ENCODE results near the gene CNOT4.
"Not testable (repeated sequence)": the region's sequence is repeated elsewhere in the genome, so short reads cannot be mapped to it uniquely, and the experiment has no call there.

Gene CNOT4

DNA sequence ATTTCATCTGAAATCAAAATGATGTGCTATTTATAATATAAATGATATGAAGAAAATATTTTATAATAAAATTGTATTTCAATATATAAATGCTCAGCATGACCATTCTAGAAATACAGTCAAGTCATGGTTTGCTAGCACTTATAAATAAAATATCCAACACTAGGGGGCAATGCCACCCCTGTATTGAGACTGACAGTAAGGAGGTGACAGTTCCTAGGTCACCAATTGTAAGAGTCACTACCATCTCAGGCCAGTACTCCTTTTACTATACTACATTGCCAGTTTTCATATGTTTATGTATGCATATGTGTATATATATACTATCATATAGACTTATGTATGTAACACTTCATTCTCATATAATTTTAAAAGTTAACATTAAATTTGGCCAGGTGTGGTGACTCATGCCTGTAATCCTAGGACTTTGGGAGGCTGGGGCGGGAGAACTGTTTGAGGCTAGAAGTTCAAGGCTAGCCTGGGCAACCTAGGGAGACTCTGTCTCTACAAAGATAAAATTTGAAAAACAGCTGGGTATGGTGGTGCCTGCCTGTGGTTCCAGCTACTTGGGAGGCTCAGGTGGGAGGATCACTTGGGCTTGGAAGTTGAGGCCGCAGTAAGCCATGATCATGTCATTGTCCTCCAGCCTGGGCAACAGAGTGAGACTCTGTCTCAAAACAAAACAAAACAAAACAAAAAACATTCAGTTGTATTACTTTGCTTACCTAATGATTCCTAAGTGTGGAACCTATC is 2.4 kb upstream of the CNOT4 start:
- DNase-seq, result no peak

DNA sequence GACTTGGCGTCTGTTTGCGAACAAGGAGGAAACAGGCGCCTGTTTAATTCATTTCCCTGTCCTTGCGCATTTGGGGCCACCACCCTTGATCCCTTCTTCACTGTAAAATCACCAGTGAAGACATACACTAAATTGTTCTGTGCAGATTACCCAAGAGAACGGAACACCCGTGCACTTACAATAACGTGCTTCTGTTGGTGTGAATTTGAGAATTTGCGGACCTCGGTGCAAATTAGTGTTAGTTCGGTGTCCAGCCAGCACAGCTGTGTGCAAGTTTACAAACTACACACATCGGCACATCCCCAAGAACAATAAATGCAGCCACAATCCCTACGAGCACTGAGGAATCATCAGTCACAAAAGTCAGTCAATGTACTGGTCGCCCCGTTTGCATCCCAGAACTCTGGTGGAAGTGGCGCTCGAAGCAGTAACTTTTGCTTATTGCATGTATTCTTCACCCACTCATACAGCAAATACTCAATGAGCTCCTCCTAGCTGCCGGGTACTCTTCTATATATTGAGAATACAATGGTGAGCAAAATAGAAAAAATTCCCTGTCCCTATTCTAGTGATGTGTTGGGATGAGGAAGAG is 786 bp upstream of the CNOT4 start:
- DNase-seq, result no peak

DNA sequence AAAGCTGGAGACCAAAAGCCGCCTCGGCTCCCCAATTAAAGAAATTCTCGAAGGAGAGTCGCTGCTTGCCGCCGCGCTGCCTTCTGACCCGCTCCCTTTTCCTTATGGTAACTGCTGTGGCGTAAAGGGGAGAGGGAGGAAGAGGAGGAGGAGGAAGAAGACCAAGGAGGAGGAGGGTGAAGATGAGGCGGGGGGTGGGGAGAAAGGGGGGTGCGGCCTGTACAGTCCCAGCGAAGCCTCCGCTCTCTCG is 388 bp downstream of the CNOT4 start:
- no peak for DNase-seq

DNA sequence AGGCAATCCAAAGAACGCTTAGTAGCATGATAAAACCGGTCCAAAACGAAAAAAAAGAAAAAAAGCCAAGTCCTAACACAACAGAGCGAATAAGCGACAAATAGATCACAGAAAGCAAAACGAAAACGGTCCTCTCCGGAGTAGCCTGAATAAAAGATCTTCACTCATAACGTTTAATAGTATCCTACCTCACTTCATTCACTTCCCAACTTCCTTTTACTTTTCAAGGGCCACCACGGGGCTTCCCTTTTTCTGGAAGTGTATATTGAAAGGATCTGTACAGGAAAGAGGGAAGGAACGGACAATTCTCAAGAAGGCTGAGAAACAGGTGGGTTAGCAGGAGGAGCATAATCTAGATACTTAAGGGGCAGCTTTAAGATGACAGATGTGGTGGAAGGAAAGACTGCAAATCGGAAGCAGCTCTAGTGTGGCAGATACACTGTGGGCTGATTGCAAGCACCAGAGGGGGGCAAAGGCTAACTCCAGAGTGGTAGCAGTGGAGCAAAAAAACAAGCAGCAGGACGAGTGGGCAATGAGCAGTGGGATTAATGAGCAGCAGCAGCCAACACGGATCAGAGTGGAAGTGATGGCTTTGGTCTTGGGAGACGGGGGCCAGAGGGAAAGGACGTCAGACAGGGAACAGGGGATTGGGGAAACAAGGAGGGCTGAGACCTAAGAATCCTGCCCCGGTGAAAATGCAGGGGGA is 866 bp downstream of the CNOT4 start:
- no peak for DNase-seq

DNA sequence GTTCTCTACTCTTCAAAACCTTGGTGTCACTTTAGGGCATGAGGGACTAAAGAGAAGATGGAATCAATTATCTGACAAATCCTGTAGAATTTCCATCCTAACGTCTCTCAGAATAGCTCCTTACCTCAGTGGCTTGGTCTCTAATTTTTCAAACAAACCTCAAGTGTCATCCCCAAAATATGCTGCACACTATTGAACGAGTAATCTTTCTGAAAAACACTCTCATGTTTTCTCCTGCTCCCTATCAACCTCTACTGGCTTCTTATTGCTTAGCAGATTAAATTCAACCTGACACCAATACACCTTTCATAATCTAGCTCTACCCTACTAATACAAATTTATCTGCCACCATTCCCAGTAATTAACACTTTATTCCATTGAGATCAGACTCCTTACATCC is 8.5 kb downstream of the CNOT4 start:
- no peak for DNase-seq

DNA sequence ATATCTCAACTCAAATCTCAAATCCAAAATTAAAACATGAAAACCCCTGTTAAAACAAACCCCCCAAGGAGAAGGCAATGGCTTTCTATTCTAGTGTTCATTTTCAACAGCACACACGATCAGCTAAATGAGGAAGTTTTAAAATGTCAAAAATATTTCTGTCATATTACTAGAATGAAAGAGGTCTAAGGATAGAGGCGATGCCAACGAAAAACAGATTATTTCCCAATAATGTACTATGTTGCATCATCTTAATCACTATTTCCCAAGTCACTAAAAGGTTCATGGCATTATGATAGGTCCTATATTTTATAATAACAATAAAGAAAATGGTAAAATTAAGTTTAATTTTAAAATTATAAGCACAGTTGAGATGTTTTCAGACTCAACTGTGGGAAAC is 10.1 kb downstream of the CNOT4 start:
- no peak for DNase-seq

DNA sequence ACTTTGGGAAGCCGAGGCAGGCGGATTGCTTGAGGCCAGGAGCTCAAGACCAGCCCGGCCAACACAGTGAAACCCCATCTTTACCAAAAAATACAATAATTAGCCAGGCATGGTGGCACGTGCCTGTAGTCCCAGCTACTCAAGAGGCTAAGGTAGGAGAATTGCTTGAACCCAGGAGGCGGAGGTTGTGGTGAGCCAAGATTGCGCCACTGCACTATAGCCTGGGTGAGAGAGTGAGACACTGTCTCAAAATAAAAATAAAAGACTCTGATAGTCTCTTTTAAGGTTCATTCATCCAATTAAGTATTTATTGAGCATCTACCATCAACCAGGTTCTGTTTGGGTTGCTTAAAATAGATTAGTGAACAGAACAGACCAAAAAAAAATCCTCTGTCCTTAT is 12.7 kb downstream of the CNOT4 start:
- DNase-seq, result not testable (repeated sequence)

DNA sequence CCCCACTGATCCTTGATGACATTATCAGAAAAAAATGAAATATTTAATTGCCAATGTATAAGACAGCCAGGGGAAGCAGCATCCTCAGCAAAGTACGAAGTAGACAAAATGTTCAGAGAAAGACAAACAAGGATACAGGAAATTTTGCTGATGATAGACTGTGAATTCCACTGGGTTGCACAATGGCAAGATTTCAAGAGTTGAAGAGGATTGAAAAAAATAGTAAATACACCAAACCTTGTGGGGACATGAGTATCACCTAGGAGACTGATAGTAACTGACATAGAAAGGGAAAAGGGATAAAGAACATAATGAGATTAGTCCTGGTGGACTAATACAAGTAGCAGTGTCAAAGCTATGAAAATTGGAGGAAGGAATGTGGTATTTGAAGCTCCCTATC is 16.5 kb downstream of the CNOT4 start:
- no peak for DNase-seq

DNA sequence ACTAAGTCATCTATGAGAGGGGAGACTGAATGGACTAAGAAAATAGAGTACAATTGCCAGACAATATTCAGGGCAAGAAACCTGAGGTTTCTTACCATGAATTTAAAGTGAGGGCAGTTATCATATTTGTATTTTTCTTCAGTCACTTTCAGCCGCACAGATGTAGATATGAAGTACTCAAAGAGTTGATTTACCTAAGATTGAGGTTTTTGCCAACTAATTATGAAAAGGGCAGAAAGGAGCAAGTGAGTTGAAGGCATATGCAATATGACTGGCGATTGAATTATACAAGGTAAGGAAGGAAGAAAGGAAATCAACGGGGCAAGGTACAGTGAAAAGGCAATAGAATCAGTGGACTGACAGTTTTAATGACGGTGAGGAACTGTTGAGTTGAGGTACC is 17.8 kb downstream of the CNOT4 start:
- no peak for DNase-seq

DNA sequence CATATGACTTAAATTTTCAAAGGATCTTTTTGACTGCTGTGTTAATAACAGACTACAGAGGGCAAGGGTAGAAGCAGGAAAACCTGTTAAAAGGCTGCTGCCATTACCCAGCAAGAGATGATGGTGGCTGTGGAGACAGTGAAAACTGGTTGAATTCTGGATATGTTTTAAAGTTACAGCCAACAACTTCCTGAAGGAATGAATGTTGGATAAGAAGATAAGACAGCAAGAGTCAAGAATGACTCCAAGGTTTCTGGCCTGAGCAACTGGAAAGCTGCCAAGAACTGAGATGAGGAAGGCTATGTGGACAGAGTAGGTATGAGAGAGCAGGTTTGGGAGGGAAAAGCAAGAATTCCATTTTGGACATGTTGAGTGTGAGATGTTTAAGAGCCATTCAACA is 19.1 kb downstream of the CNOT4 start:
- DNase-seq, result no peak

DNA sequence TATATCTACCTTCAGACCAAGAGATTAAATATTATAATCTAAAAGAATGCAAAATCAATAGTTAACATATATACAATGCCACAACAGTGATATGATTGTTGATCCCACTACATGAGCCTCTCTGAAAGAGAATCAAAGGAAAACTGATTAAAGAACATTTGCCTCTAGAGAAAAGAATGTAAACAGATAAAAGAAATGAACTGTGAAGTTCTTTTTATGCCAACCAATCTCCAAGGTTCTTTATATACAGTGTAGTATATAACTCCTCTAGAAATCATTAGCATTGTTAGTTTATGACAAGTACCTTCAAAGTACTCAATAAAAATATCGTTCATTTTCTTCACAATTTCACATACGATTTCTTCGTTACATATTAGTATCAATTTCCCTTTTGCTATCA is 20.1 kb downstream of the CNOT4 start:
- DNase-seq, result no peak

DNA sequence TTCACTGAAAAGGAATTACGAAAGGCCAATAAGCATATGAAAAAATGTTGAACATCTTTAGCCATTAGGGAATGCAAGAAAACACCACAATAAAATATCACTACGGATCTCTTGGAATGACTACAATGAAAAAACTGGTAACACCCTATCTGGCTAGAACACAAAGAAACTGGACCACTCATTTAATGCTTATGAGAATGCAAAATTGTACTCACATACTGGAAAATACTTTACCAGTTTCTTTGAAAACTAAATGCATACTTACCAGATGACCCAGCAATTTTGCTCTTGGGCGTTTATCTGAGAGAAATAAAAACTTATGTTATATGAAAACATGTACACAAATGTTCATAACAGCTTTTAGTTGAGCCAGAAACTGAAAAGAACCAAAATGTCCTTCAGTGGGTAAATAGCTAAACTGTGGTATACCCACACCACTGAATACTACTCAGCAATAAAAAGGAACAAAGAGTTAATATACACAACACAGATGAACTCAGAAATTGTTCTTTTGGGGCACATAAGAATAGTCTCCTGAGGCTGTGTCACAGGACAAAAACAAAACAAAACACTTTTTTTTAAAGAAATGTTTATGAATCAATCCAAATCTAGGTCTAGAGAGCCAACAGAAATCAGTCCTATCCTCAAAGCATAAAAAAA is 23.5 kb downstream of the CNOT4 start:
- no peak for DNase-seq

DNA sequence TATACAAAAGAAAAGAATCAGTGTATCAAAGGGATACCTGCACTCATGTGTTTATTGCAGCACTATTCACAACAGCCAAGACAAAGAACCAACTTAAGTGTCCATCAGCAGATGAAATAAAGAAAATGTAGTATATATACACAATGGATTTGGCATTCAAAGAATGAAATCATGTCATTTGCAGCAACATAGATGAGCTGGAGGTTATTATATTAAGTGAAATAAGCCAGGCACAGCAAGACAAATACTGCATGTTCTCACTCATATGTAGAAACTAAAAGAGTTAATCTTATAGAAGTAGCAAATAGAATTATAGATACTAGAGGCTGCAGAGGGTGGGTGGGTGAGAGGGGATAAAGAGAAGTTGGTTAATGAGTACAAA is 28.3 kb downstream of the CNOT4 start:
- no peak for DNase-seq

DNA sequence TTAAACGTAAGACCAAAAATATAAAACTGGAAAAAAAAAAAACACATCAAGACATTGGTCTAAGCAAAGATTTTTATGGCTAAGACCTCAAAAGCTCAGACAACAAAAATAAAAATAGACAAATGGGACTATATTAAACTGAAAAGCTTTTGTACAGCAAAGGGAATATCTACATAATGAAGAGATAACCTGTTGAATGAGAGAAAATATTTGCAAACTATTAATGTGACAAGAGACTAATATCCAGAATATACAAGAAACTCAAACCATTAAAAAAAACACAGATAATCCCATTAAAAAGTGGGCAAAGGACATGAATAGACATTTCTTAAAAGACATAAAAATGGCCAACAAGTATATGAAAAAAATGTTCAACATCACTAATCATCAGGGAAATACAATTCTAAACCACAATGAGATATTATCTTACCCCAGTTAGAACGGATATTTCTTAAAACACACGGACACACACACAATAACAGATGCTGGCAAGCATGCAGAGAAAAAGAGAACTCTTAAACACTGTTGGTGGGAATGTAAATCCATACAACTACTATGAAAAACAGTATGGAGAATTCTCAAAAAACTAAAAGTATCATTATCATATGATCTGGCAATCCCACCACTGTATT is 28.8 kb downstream of the CNOT4 start:
- no peak for DNase-seq

DNA sequence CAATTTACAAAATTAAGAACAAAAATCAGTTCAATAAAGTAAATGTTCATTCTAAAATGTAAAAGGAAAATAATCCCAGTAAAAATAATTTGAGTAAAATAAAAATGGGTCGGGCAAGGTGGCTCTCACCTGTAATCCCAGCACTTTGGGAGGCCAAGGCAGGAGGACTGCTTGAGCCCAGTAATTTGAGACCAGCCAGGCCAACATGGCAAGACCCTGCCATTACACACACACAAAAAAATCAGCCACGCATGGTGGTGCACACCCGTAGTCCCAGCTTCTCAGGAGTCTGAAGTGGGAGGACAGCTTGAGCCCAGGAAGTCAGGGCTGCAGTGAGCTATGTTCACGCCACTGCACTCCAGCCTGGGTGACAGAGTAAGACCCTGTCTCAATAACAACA is 34.4 kb downstream of the CNOT4 start:
- DNase-seq, result no peak

DNA sequence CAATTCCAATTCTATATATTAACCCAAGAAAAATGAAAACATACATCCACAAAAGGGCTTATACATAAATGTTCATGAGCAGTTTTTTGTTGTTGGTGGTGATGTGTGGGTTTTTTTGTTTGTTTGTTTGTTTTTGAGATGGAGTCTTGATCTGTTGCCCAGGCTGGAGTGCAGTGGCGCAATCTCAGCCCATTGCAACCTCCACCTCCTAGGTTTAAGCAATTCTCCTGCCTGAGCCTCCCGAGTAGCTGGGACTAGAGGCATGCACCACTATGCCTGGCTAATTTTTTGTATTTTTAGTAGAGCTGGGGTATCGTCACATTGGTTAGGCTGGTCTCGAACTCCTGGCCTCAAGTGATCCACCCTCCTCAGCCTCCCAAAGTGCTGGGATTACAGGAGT is 40.2 kb downstream of the CNOT4 start:
- DNase-seq, result not testable (repeated sequence)

DNA sequence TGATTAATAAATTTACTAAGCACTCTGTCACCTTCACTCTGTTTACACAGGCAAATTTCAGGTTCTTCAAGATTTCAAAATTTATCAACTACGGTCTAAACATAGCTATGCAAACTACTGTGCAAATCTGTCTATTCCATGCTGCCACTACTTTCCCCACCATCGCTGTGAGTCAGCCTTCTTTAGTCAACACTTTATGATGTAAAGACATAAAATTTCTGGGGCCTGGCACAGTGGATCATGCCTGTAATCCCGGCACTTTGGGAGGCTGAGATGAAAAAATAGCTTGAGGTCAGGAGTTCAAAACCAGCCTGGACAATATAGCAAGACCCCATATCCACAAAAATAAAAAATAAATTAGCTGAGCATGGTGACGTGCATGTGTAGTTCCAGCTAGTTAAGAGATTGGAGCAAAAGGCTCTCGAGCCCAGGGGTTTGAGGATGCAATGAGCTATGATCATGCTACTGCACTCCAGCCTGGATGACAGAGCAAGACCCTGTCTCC is 42.6 kb downstream of the CNOT4 start:
- no peak for DNase-seq

DNA sequence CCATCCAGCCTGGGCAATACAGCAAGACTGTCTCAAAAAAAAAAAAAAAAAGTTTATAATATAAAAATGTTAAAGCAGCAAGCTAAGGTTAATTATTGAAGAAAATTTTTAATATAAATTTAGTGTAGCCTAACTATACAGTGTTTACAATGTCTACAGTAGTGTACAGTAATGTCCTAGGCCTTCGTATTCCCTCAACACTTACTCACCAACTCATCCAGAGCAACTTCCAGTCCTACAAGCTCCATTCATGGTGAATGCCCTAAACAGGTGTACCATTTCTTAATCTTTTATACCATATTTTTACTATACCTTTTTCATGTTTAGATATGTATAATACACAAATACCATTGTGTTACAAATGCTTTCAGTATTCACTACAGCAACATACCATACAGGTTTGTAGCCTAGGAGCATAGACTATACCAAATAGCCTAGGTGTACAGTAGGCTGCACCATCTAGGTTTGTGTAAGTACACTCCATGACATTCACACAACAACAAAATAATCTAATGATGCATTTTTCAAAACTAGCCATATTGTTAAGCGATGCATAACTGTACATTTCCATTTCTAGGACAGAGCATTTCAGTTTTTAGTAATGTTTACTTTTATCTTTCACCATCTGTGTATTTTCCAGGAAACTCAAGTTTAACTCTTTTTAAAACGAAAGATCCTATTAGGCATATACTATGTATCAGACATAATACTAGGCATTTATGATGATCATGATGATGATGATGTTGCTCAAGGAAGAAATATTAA is 43.3 kb downstream of the CNOT4 start:
- DNase-seq, result no peak

DNA sequence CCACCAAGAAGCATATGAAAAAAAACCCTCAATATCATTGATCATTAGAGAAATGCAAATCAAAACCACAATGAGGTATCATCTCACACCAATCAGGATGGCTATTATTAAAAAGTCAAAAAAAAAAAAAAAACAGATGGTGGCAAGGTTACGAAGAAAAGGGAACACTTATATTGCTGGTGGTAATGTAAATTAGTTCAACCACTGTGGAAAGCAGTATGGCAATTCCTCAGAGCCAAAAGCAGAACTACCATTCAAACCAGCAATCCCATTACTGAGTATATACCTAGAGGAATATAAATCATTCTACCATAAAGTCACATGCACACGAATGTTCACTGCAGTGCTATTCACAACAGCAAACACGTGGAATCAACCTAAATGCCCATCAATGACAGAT is 46.0 kb downstream of the CNOT4 start:
- no peak for DNase-seq

DNA sequence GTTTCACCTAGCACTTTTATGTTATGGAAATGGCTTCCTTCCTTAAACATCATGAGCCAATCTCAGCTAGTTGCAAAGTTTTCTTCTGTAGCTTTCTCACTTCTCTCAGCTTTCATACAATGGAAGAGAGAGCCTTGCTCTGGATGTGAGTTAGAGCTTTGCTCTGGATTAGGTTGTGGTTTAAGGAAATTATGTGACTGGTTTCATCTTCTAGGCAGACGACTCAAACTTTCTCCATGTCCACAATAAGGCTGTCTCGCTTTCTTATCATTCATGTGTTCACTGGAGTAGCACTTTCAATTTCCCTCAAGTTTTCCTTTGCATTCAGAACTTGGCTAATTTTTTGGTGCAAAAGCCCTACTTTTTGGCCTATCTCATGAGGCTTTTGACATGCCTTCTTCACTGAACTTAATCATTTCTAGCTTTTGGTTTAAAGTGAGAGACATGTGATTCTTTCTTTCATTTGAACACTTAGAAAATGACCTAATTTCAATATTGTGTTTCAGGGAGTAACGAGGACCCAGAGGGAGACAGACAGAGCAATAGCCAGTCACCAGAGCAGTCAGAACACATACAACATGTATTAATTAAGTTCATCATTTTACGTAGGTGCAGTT is 49.8 kb downstream of the CNOT4 start:
- no peak for DNase-seq

DNA sequence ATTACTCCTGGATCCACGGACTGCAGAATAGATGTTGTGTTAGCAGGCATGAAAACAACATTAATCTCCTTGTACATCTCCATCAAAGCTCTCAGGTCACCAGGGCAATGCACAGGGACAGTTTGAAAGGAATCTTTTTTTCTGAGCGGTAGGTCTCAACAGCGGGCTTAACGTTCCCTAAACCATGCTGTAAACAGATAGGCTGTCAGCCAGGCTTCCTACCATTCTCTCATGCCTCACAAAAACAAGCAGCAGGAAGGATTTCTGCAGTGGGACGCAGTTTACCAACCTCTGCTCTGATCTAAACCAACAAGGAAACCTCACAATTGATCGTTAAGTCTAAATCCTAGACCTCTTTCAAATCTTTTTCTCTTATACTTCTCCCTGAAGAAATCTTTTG is 50.8 kb downstream of the CNOT4 start:
- no peak for DNase-seq

DNA sequence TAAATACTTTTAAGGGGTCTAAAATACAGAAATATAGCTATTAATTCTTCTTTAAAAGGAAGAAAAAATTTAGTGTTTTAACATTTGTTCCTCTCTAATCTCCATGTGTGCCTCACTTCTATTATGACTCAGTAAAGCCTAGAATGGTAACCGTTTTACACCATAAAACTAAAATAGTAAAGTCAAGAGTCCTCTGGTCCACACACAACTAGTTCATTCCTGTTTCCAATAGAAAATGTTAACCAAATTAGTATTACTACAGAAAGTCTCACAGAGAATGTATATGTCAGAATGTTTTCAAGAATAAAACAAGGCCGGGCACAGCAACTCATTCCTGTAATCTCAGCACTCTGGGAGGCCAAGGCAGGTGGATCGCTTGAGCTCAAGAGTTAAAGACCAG is 55.8 kb downstream of the CNOT4 start:
- no peak for DNase-seq
